ENCODE data around the gene CFAP20DC.
"Not testable (repeated sequence)": the region's sequence is repeated elsewhere in the genome, so short reads cannot be mapped to it uniquely, and the experiment has no call there.

CFAP20DC gene

GRCh38 chr3:58895678-58896077 is 154.1 kb downstream of the CFAP20DC start:
- Mint-ChIP-seq H3K4me1 (ENCODE audit: low read depth) (peaks cover 11% of the 10 kb centered on the region), H3K9me3 (peaks cover 15% of the 10 kb centered on the region)
- not testable (repeated sequence) for H3K36me3 Mint-ChIP-seq (ENCODE audit: low read depth); H3K27ac Mint-ChIP-seq; H3K27me3 Mint-ChIP-seq; H3K4me3 Mint-ChIP-seq; DNase-seq

- not testable (repeated sequence) for H3K4me3 Mint-ChIP-seq; H3K27me3 Mint-ChIP-seq; H3K27ac Mint-ChIP-seq; DNase-seq; H3K4me1 Mint-ChIP-seq (ENCODE audit: low read depth); H3K36me3 Mint-ChIP-seq (ENCODE audit: low read depth)
- peaks cover 15% of the 10 kb centered on the region for H3K9me3 Mint-ChIP-seq
Observed at GRCh38 chr3:58892526-58892925, 157.3 kb downstream of the CFAP20DC start.

DNA sequence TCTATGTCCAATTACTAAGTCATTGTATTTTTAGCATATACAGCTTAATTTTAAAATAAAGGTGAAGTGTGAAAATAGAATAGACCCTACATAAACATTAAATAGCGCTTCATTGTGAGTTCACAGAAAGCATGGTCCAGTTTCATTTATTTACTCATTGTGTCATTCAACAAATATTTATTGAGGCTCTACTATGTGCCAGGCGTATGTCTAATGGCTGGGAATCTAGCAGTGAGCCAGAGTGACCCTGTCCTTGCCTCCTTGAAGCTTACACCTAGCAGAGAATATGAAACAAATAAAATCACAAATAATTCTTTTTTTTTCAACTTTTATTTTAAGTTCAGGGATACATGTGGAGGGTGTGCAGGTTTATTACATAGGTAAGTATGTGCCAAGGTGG is 161.7 kb downstream of the CFAP20DC start:
- Mint-ChIP-seq H3K4me3 (no peak overlapping the region), H3K4me1 (ENCODE audit: low read depth) (no peaks in the 10 kb centered on the region), H3K27ac (no peak overlapping the region), H3K36me3 (ENCODE audit: low read depth) (no peaks in the 10 kb centered on the region), H3K9me3 (no peaks in the 10 kb centered on the region), H3K27me3 (peaks cover 3% of the 10 kb centered on the region)
- DNase-seq, result no peak

GRCh38 chr3:58884453-58884852 is 165.4 kb downstream of the CFAP20DC start:
- Mint-ChIP-seq H3K9me3 (no peaks in the 10 kb centered on the region), H3K4me3 (no peak overlapping the region), H3K27ac (no peak overlapping the region), H3K4me1 (ENCODE audit: low read depth) (no peaks in the 10 kb centered on the region), H3K27me3 (peaks cover 3% of the 10 kb centered on the region), H3K36me3 (ENCODE audit: low read depth) (no peaks in the 10 kb centered on the region)
- DNase-seq, result no peak

DNA sequence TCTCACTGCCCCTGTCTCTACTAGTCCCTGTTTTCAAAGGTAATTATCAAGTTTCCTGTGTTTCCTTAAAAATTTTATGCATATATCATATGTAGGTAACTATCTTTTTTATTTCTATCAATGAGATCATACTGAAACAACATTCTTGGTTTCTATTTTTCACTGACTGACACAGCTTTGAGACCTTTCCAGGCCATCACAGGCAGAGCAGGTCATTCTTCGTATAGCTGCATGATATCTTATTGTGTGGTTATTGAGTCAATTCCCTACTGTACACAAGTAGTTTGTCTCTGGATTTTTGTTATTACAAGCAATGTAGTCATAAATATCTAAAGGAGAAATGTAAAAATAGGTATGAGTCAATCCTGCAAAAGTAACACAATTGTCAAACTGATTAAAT is 169.6 kb downstream of the CFAP20DC start:
- peaks cover 14% of the 10 kb centered on the region for H3K27me3 Mint-ChIP-seq
- H3K27ac Mint-ChIP-seq, result no peak overlapping the region
- H3K9me3 Mint-ChIP-seq, result no peaks in the 10 kb centered on the region
- peaks cover 2% of the 10 kb centered on the region for H3K4me1 Mint-ChIP-seq (ENCODE audit: low read depth)
- H3K36me3 Mint-ChIP-seq (ENCODE audit: low read depth), result no peaks in the 10 kb centered on the region
- DNase-seq, result no peak
- H3K4me3 Mint-ChIP-seq, result no peak overlapping the region

DNA sequence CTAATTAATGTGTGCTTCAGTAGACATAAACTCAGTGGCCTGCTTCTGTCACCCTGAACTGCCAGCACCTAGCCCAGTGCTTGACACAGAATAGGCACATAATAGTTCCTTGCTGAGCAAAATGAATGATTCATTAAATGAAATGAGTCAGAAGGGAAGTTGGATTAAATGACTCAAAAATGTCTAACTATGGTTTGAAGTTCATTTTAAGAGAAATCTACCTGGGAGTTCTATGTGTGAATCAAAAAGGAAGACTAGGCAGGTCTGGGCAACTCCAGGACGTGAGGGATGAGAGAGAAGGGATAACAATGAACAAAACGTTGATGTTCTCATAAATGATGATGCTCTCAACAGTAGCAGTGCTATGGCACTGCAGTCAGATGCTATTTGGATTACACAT is 175.0 kb downstream of the CFAP20DC start:
- Mint-ChIP-seq H3K9me3 (no peaks in the 10 kb centered on the region), H3K4me3 (no peak overlapping the region), H3K27ac (peak overlapping the region; percentile 66), H3K27me3 (peaks cover 25% of the 10 kb centered on the region), H3K4me1 (ENCODE audit: low read depth) (peaks cover 16% of the 10 kb centered on the region), H3K36me3 (ENCODE audit: low read depth) (no peaks in the 10 kb centered on the region)
- no peak for DNase-seq

DNA sequence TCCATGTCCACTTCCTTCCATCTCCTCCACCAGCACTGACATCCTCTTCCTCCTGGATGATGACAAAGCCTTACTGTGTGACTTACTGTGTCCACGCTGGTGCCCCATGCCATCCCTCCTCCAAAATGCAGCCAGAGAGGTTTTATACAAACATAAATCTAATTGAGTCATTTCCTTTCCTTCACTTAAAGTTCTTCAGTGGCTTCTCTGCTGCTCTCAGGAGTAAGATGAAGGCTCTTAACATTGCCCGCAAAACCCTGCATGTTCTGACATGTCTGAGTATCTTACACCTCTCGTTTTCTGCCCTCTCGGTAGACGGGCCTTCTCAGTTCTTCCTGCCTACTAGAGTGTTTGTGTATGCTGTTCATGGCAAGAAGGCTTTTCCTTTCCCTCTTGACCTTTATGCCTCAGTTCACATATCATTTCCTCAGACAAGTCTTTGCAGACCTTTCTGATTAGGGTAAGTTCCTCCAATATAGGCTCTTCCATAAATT is 175.5 kb downstream of the CFAP20DC start:
- Mint-ChIP-seq H3K36me3 (ENCODE audit: low read depth) (no peaks in the 10 kb centered on the region), H3K4me3 (no peak overlapping the region), H3K27me3 (peaks cover 25% of the 10 kb centered on the region), H3K9me3 (no peaks in the 10 kb centered on the region), H3K4me1 (ENCODE audit: low read depth) (peaks cover 16% of the 10 kb centered on the region), H3K27ac (peak overlapping the region; percentile 66)
- no peak for DNase-seq

DNA sequence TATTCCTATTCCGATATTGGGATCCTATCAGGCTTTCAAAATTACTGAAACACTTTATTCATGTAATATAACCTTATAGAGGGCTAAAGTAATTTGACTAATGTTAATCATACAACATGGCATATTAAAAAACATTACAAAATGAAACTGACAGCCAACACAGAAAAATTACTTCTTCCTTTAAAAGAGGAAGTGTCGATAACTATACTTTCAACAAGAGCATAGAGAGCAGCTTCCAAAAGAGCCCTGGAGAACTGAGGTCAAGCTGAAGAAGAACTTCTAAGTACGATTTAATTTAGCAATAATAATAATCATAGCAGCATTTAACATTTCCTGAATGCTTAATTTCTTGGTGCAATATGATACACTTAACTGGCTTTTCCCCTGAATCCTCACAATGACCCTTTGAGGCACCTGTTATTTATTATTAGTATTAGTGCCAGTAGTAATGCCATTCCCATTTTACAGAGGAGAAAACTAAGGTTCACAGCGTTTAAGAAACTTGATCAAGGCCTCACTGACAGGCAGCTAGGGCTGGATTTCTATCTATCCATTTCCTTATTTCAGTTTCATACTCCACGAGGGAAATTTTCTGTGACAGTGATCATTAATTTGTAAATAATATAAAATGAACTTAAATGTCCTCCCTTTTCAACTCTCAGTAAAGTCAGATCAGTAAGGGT is 181.6 kb downstream of the CFAP20DC start:
- no peaks in the 10 kb centered on the region for H3K9me3 Mint-ChIP-seq
- no peaks in the 10 kb centered on the region for H3K36me3 Mint-ChIP-seq (ENCODE audit: low read depth)
- peaks cover 7% of the 10 kb centered on the region for H3K27me3 Mint-ChIP-seq
- H3K4me3 Mint-ChIP-seq, result no peak overlapping the region
- no peak for DNase-seq
- H3K27ac Mint-ChIP-seq, result no peak overlapping the region
- no peaks in the 10 kb centered on the region for H3K4me1 Mint-ChIP-seq (ENCODE audit: low read depth)

DNA sequence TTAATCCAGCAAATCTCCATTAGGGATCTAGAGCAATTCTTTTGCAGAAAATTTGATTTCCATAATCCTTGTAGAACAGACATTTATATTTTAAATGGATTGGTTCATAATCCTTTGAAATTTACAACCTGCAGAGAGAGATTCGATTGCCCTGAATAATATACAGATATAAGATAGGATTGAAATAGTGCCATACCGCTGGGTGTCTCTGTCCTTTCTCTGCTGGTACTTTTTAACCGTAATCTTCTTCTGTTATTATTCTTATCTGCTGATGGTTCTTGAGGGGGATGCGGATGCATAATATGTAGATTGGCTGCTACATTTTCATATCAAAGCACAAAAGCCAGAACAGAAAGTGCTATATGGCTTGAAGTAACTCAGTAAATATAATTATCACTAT is 182.2 kb downstream of the CFAP20DC start:
- H3K4me3 Mint-ChIP-seq, result no peak overlapping the region
- H3K36me3 Mint-ChIP-seq (ENCODE audit: low read depth), result no peaks in the 10 kb centered on the region
- H3K27ac Mint-ChIP-seq, result no peak overlapping the region
- DNase-seq, result no peak
- H3K4me1 Mint-ChIP-seq (ENCODE audit: low read depth), result no peaks in the 10 kb centered on the region
- H3K27me3 Mint-ChIP-seq, result peaks cover 6% of the 10 kb centered on the region
- H3K9me3 Mint-ChIP-seq, result no peaks in the 10 kb centered on the region

DNA sequence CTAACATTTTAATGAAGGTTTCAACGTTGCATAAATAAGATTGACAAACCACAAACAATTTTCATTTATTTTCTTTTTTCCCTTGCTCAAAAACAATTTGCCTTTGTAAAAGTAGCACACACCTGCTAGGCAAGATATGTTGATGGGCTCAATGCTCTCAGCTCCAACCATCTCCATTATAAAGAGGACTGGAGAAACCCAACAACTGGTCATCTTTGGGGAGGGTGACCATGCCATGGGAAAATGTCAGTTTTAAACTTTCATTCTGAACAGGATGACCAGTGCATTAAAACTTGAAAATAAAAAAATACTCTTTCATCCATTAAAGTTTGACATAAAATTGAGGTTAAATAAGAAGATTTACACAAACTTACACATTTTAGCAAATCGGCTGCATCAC is 183.7 kb downstream of the CFAP20DC start:
- Mint-ChIP-seq H3K27ac (no peak overlapping the region), H3K4me1 (ENCODE audit: low read depth) (no peaks in the 10 kb centered on the region), H3K9me3 (no peaks in the 10 kb centered on the region), H3K4me3 (no peak overlapping the region), H3K27me3 (peaks cover 3% of the 10 kb centered on the region), H3K36me3 (ENCODE audit: low read depth) (no peaks in the 10 kb centered on the region)
- no peak for DNase-seq

DNA sequence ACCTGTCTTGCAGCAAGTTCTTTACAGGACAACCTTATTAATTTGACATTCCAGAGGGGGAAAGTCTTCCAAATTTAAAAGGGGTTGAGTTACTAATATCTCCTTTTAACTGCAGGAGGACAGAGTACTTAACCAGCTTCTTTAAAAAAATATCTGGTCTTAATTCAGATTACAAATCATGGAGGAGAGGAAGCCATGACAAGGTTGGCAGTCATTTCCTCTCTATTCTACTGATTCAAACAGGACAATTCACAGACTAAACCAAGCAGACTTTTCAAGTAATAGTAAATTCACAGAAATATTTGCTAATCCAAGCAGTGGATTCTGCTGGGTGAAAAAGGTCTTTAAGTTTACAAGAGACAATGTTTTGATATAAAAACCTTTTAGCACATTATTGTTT is 185.3 kb downstream of the CFAP20DC start:
- H3K4me1 Mint-ChIP-seq (ENCODE audit: low read depth), result no peaks in the 10 kb centered on the region
- no peaks in the 10 kb centered on the region for H3K9me3 Mint-ChIP-seq
- H3K27ac Mint-ChIP-seq, result no peak overlapping the region
- no peak for DNase-seq
- H3K36me3 Mint-ChIP-seq (ENCODE audit: low read depth), result no peaks in the 10 kb centered on the region
- H3K27me3 Mint-ChIP-seq, result no peaks in the 10 kb centered on the region
- no peak overlapping the region for H3K4me3 Mint-ChIP-seq

GRCh38 chr3:58863206-58863605 is 186.6 kb downstream of the CFAP20DC start:
- H3K36me3 Mint-ChIP-seq (ENCODE audit: low read depth), result no peaks in the 10 kb centered on the region
- no peak for DNase-seq
- H3K27ac Mint-ChIP-seq, result no peak overlapping the region
- no peaks in the 10 kb centered on the region for H3K4me1 Mint-ChIP-seq (ENCODE audit: low read depth)
- no peaks in the 10 kb centered on the region for H3K9me3 Mint-ChIP-seq
- no peaks in the 10 kb centered on the region for H3K27me3 Mint-ChIP-seq
- no peak overlapping the region for H3K4me3 Mint-ChIP-seq

DNA sequence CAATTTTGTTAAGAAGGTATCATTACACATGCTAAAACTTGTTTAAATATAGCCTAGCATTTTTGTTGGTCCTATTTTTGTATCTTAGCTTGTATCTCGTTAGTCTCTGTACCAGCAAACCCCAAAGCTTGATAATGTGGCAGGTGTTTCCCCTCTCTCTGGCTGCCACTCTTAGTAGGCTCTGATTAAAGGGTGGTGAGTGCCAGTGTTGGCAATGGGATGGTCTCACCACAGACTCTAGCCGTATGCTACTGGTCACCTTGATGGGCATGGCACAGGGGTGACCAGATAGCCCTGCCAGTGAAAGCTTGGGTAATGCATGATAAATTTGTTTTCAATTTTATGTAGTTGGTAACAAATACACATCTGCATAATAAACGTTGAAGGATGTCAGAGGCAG is 188.3 kb downstream of the CFAP20DC start:
- Mint-ChIP-seq H3K27me3 (no peaks in the 10 kb centered on the region), H3K27ac (no peak overlapping the region), H3K36me3 (ENCODE audit: low read depth) (no peaks in the 10 kb centered on the region), H3K4me1 (ENCODE audit: low read depth) (no peaks in the 10 kb centered on the region), H3K9me3 (no peaks in the 10 kb centered on the region), H3K4me3 (no peak overlapping the region)
- DNase-seq, result no peak

DNA sequence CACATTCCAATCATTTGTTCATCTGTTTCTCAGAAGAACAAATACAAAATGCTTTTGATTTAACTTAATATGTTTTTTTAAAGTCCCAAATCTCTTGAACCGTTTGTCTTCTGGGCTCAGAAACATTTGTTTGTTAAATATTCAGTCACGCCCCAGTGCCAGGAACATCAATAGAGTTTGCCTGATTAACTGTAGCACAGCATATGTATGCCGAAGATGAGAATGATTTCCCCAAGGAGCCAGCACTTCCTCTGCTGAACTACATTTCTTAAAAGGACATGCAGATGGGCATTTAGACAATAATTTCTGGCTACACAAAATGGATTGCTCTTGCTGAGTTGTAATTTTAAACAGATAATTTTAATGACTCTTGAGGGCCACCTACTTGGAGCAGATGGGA is 191.7 kb downstream of the CFAP20DC start:
- no peaks in the 10 kb centered on the region for H3K27me3 Mint-ChIP-seq
- DNase-seq, result no peak
- H3K36me3 Mint-ChIP-seq (ENCODE audit: low read depth), result no peaks in the 10 kb centered on the region
- no peak overlapping the region for H3K4me3 Mint-ChIP-seq
- no peaks in the 10 kb centered on the region for H3K9me3 Mint-ChIP-seq
- H3K4me1 Mint-ChIP-seq (ENCODE audit: low read depth), result no peaks in the 10 kb centered on the region
- no peak overlapping the region for H3K27ac Mint-ChIP-seq

DNA sequence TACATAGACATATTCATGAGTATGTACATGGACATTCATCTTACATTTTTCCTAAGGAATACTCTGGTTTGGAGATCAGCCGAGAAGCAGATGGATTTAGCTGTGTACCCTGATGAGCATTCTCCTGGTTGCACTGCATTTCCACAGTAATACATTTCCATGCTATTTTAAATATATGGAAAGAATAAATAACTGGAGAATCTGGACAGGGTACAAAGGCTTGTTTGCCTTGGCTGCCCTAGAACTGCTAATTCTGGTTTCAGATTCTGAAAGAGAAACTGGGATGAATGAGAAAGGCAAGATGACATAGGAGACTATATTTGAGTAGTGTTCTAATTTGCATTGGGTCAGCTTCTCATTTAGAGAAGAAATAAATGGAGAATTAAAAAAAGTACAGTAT is 192.4 kb downstream of the CFAP20DC start:
- DNase-seq, result no peak
- Mint-ChIP-seq H3K9me3 (no peaks in the 10 kb centered on the region), H3K4me1 (ENCODE audit: low read depth) (no peaks in the 10 kb centered on the region), H3K36me3 (ENCODE audit: low read depth) (no peaks in the 10 kb centered on the region), H3K27me3 (no peaks in the 10 kb centered on the region), H3K27ac (no peak overlapping the region), H3K4me3 (no peak overlapping the region)

GRCh38 chr3:58848826-58849225 is 201.0 kb downstream of the CFAP20DC start:
- no peaks in the 10 kb centered on the region for H3K36me3 Mint-ChIP-seq (ENCODE audit: low read depth)
- H3K27ac Mint-ChIP-seq, result no peak overlapping the region
- H3K4me3 Mint-ChIP-seq, result no peak overlapping the region
- H3K9me3 Mint-ChIP-seq, result no peaks in the 10 kb centered on the region
- no peaks in the 10 kb centered on the region for H3K4me1 Mint-ChIP-seq (ENCODE audit: low read depth)
- no peak for DNase-seq
- H3K27me3 Mint-ChIP-seq, result no peaks in the 10 kb centered on the region

All from activated T-cell treated with anti-CD3 and anti-CD28 coated beads, Interleukin-2, amount 50 U/mL, for 24 hours (primary cell).